HUDEP-2 (cell line): ENCODE results near the gene GAS5.

Experiments used
- DNase-seq, 76 experiments: peaks; one replicate each; lab custom pipeline; 2025; ENCODE audit not compliant: unreplicated experiment in 76 of 76; lab: John Stamatoyannopoulos, UW

Gene GAS5

DNA sequence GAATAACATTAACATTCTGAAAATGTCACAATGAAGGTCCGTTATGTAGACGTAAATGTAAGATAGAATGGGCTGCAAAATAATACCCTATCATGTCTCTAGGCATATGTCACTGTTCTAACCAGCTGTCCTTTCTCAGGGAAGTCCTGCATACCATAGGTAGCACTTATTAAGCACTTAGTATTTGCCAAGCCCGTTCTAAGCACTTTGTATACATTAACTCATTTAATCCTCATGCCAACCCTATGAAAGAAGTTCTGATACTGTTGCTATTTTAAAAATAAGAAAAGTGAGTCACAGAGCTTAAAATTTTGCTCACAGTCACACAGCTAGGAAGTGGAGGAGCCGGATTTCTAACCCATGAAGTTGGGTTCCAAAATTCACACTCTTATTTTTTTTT, 15.7 kb downstream of the GAS5 start:
- no peak for DNase-seq

DNA sequence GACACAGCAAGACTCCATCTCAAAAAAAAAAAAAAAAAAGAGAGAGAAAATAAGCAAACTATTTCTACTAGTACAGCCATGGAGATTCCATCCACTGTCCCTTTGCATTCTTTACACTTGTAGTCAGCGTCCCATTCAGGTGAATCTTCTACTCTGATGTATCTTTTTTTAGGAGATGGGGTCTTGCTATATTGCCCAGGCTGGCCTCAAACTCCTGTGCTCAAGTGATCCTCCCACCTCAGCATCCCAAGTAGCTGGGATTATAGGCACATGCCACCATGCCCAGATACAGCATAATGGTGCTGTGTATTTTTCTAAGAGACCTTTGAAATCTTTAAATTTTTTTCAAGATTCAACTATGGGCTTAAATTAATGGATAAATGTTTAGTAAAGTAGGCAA, 35.0 kb downstream of the GAS5 start:
- DNase-seq = no peak

GRCh38 chr1:173827611-173828010, 40.2 kb downstream of the GAS5 start:
- no peak for DNase-seq

- DNase-seq = peak; percentile 38 to 99 (median 94)
These were observed 43.3 kb downstream of the GAS5 start, which contains the start of the genes CENPL and DARS2 for GRCh38 chr1:173824315-173825081. TSS of gene CENPL (minus strand) at chr1:173824883. CDS start at chr1:173811299, 13,584 bp downstream. TSS of gene DARS2 (plus strand) at chr1:173824673. CDS start at chr1:173825230, 557 bp downstream.

GRCh38 chr1:173823781-173824314, 43.9 kb downstream of the GAS5 start:
- DNase-seq = peak in 3 of 76 experiments; percentile 17 to 58 (median 29)

DNA sequence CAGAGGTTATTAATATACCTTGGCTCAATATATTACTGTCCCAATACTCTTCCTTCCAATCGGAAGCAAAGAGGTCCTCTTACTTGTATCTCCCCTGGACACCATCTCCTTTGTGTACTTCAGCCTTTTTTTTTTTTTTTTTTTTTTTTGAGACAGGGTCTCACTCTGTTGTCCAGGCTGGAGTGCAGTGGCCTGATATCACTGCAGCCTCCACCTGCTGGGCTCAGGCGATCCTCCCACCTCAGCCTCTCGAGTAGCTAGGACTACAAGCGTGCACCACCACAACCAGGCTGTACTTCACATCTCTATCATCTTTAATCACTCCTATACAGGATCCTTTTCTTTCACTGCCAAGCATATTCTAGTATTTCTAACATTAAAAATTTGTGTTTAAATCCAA, 46.1 kb downstream of the GAS5 start:
- DNase-seq = no peak

DNA sequence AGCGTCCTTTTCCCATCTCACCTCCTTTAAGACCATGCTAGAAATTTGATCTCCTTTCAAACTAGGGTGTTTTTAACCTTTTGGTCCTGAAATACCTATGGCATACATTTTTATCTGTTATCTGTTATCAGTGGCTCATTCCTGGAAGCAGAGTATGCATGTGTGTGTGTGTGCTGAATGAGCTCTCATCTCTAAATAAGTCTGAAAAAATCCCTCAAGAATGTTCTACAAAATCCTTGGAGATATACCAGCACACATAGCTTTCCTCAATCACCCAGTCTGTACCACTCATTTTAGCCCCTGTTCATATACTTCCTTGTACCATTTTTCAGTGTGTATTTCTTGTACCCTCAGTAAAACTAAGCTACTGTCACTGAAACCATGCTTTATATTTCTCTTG, 49.3 kb downstream of the GAS5 start:
- DNase-seq = no peak
